ENCODE data around the gene ZNF700.
"Not testable (repeated sequence)": the region's sequence is repeated elsewhere in the genome, so short reads cannot be mapped to it uniquely, and the experiment has no call there.

ZNF700 gene

DNA sequence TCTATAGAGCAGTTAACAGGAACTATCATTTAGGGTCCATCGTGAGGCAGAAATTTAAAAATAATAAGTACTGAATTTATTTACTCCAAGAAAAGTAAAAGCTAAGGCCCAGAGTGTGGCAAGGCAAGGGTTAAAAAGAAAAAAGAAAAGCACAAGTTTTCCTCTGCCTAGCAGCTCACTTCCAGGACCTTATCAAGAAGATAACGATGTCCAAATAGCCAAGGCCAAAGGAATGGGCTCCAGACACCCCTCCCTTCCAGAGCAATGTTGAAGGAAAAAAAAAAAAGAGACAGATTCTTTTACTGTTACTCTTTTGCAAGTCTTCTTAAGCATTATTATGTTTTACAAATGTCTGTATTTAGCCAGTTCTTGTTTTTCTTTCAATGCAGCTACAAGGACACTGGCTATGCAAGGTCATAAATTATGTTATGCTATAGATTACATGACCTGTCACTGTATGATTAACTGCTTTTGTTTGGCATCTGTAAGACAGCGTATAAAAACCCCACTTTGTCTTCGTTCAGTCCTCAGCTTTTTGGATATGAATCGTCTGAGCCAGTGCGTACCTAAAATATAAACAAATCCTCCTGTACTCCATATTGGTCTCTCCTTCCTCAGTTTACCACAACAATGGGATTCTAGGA, 2.9 kb upstream of the ZNF700 start:
- TF ChIP-seq, protein P1, sequence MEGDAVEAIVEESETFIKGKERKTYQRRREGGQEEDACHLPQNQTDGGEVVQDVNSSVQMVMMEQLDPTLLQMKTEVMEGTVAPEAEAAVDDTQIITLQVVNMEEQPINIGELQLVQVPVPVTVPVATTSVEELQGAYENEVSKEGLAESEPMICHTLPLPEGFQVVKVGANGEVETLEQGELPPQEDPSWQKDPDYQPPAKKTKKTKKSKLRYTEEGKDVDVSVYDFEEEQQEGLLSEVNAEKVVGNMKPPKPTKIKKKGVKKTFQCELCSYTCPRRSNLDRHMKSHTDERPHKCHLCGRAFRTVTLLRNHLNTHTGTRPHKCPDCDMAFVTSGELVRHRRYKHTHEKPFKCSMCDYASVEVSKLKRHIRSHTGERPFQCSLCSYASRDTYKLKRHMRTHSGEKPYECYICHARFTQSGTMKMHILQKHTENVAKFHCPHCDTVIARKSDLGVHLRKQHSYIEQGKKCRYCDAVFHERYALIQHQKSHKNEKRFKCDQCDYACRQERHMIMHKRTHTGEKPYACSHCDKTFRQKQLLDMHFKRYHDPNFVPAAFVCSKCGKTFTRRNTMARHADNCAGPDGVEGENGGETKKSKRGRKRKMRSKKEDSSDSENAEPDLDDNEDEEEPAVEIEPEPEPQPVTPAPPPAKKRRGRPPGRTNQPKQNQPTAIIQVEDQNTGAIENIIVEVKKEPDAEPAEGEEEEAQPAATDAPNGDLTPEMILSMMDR (conservative IDR thresholded peaks at IDR 0.05; ENCODE audit: control insufficient read depth, insufficient read depth, low read depth, low read length): no peak
- H3K4me3 ChIP-seq (ENCODE audit: control insufficient read depth, low read depth, low read length): no peak overlapping the region
- no peak for DNase-seq (ENCODE audit: low read depth)

DNA sequence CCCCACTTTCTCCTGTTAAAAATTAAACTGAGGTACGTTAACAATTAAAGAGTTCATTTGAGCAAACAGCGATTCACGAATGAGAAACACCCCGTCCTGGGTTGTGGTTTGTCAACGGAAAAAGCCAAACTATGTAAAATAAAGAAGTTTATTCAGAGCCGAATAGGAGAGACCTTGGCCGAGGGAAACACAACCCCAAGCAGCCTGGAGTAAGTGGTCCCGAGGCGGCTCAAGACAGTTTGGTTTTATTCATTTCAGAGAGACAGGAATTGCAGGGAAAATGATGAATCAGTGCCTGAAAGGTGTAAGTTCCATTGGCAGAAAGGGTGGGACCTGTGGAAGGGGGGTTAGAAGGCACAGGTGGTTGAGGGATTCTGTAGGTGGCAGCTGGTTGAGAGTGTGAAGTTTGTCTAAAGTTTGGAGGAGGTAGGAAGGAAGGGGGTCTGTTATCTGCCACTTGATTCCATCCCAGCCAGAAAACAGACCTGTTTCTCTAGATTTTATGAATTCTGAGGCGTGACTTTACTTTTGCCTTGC, 812 bp downstream of the ZNF700 start:
- not testable (repeated sequence) for DNase-seq (ENCODE audit: low read depth)
- peak overlapping the region; percentile 88 for H3K4me3 ChIP-seq (ENCODE audit: control insufficient read depth, low read depth, low read length)

DNA sequence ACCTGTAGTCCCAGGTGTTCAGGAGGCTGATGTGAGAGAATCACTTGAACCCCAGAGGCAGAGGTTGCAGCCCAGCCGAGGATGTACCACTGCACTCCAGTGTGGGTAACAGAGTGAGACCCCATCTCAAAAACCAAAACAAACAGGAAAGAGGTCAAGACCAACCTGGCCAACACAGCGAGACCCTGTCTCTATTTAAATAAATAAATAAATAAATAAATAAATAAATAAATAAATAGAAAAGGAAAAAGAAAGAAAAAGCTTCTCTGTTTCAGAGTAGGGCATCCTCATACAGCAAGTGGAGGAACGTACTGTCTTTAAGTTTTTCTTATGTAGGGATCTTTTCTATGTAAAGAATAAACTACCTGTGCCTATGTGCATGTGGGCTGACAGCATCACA, 2.3 kb downstream of the ZNF700 start:
- DNase-seq (ENCODE audit: low read depth): no peak
- TF ChIP-seq, protein P1 (conservative IDR thresholded peaks at IDR 0.05; ENCODE audit: control insufficient read depth, insufficient read depth, low read depth, low read length): no peak
- H3K4me3 ChIP-seq (ENCODE audit: control insufficient read depth, low read depth, low read length): no peak overlapping the region

DNA sequence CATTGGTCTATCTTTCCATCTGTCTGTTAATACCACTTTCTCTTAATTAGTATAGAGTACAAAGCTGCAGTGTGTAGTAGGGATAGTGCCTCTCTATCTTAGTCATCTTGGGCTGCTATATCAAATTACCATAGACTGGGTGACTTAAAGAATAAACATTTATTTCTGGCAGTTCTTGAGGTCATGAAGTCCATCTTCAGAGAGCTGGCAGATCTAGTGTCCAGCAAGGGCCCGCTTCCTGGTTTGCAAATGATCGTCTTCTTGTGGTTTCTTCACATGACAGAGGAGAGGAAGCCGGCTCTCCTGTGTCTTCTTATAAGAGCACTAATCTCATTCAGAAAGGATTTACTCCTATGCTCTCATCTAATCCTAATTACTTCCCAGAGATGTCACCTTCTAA, 6.1 kb downstream of the ZNF700 start:
- no peak for DNase-seq (ENCODE audit: low read depth)
- H3K4me3 ChIP-seq (ENCODE audit: control insufficient read depth, low read depth, low read length): no peak overlapping the region
- TF ChIP-seq, protein P1 (conservative IDR thresholded peaks at IDR 0.05; ENCODE audit: control insufficient read depth, insufficient read depth, low read depth, low read length): no peak

DNA sequence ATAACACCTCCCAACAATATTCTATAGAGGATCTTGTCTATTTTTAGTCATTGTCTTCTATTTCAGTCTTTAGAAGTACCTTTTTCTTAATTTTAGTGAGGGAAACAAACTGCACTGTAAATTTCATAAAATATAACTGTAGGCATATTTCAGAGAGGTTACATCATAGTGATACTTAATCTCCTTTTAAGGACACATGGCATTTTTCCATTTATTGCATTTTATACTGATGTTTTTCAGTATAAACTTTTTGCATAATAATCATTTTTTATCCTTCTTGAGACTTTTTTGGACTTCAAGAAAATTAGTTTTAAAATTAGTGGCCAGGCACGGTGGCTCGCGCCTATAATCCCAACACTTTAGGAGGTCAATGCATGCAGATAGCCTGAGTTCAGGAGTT, 6.6 kb downstream of the ZNF700 start:
- DNase-seq (ENCODE audit: low read depth): no peak
- H3K4me3 ChIP-seq (ENCODE audit: control insufficient read depth, low read depth, low read length): no peak overlapping the region
- TF ChIP-seq, protein P1 (conservative IDR thresholded peaks at IDR 0.05; ENCODE audit: control insufficient read depth, insufficient read depth, low read depth, low read length): no peak

DNA sequence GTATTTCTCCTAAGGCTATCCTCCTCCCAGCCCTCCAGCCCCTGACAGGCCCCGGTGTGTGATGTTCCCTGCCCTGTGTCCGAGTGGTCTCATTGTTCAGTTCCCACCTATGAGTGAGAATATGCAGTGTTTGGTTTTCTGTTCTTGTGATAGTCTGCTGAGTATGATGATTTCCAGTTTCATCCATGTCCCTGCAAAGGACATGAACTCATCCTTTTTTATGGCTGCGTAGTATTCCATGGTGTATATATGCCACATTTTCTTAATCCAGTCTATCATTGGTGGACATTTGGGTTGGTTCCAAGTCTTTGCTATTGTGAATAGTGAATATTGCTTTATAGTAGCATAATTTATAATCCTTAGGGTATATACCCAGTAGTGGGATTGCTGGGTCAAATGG, 10.9 kb downstream of the ZNF700 start:
- not testable (repeated sequence) for DNase-seq (ENCODE audit: low read depth); H3K4me3 ChIP-seq (ENCODE audit: control insufficient read depth, low read depth, low read length)

DNA sequence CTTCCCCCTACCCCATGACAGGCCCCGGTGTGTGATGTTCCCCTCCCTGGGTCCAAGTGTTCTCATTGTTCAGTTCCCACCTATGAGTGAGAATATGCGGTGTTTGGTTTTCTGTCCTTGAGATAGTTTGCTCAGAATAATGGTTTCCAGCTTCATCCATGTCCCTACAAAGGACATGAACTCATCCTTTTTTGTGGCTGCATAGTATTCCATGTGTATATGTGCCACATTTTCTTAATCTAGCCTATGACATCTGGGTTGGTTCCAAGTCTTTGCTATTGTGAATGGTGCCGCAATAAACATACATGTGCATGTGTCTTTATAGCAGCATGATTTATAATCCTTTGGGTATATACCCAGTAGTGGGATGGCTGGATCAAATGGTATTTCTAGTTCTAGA, 13.5 kb downstream of the ZNF700 start:
- DNase-seq (ENCODE audit: low read depth): not testable (repeated sequence)

DNA sequence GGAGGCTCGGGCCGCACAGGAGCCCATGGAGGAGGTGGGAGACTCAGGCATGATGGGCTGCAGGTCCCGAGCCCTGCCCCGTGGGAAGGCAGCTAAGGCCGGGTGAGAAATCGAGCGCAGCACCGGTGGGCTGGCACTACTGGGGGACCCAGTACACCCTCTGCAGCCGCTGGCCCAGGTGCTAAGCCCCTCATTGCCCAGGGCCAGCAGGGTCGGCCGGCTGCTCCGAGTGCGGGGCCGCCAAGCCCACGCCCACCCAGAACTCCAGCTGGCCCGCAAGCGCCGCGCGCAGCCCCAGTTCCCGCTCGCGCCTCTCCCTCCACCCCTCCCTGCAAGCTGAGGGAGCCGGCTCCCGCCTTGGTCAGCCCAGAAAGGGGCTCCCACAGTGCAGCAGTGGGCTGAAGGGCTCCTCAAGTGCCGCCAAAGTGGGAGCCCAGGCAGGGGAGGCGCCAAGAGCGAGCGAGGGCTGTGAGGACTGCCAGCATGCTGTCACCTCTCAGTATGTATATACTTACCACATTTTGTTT, 16.5 kb downstream of the ZNF700 start:
- not testable (repeated sequence) for H3K4me3 ChIP-seq (ENCODE audit: control insufficient read depth, low read depth, low read length)

More for the DNA sequence above, 13.5 kb downstream of the ZNF700 start:
- not testable (repeated sequence) for H3K4me3 ChIP-seq (ENCODE audit: control insufficient read depth, low read depth, low read length)

More for the DNA sequence above, 16.5 kb downstream of the ZNF700 start:
- DNase-seq (ENCODE audit: low read depth): not testable (repeated sequence)
